HG03442 (cell line): ENCODE measurements around the gene RWDD3.
A peak's percentile ranks its signal among the peaks of the same experiment; 100 is the strongest.

ENCODE experiments used
- ATAC-seq: cut with Tn5 transposase; IDR thresholded peaks from one replicate; pipeline ENCODE4 v1.9.1; 2021; ENCODE audit warnings: mild to moderate bottlenecking, moderate library complexity; ENCODE audit not compliant: unreplicated experiment

Gene RWDD3

GRCh38 chr1:95229706-95230105 is 4.3 kb upstream of the RWDD3 start:
- no peak for ATAC-seq

- no peak for ATAC-seq
Measured at GRCh38 chr1:95230256-95230655, 3.8 kb upstream of the RWDD3 start.

- no peak for ATAC-seq
Measured at GRCh38 chr1:95230768-95231191, 3.2 kb upstream of the RWDD3 start.

- ATAC-seq: no peak
Measured at GRCh38 chr1:95232646-95233318, 1.2 kb upstream of the RWDD3 start.

GRCh38 chr1:95233319-95233736 is 682 bp upstream of the RWDD3 start:
- ATAC-seq: no peak

- ATAC-seq: no peak
Measured at GRCh38 chr1:95236784-95237575, 3.0 kb downstream of the RWDD3 start.

- no peak for ATAC-seq
Measured at GRCh38 chr1:95237981-95238703, 4.1 kb downstream of the RWDD3 start.

- no peak for ATAC-seq
Measured at GRCh38 chr1:95245029-95245428, 11.0 kb downstream of the RWDD3 start.

GRCh38 chr1:95246511-95246910 is 12.5 kb downstream of the RWDD3 start:
- no peak for ATAC-seq

GRCh38 chr1:95247607-95248006 is 13.6 kb downstream of the RWDD3 start:
- ATAC-seq: no peak

- no peak for ATAC-seq
Measured at GRCh38 chr1:95249916-95250315, 15.9 kb downstream of the RWDD3 start.

- no peak for ATAC-seq
Measured at GRCh38 chr1:95252422-95252821, 18.4 kb downstream of the RWDD3 start.

GRCh38 chr1:95254959-95255358 is 20.9 kb downstream of the RWDD3 start:
- no peak for ATAC-seq

GRCh38 chr1:95255826-95256225 is 21.8 kb downstream of the RWDD3 start:
- ATAC-seq: no peak

- ATAC-seq: no peak
Measured at GRCh38 chr1:95257758-95258157, 23.7 kb downstream of the RWDD3 start.

- no peak for ATAC-seq
Measured at GRCh38 chr1:95259245-95259644, 25.2 kb downstream of the RWDD3 start.

GRCh38 chr1:95262913-95263312 is 28.9 kb downstream of the RWDD3 start:
- no peak for ATAC-seq

GRCh38 chr1:95263450-95263849 is 29.4 kb downstream of the RWDD3 start:
- no peak for ATAC-seq

- ATAC-seq: no peak
Measured at GRCh38 chr1:95265106-95265505, 31.1 kb downstream of the RWDD3 start.

GRCh38 chr1:95276429-95276828 is 42.4 kb downstream of the RWDD3 start:
- ATAC-seq: no peak

GRCh38 chr1:95278173-95279006 is 44.4 kb downstream of the RWDD3 start:
- peak; percentile 83 for ATAC-seq
